Breast epithelium (tissue), 4 donors: ENCODE measurements around the gene MAPRE2. TPM values are rescaled to one million over a fixed set of nuclear protein-coding genes. Genes with fewer than 3 reads are reported as not detected.

Source experiments
- DNase-seq, 2 donors: peaks; one replicate each; pipeline ENCODE4 v3.0.0-alpha.2; 2019; ENCODE audit warnings: low spot score in 2 of 2
- H3K27ac ChIP-seq, 2 donors: fragments of 200-600 bp; sonication (generic) in 1 of 2; one replicate each; pipeline ENCODE4 v1.5.1; 2016 to 2019; ENCODE audit warnings: mild to moderate bottlenecking in 1 of 2
- H3K27me3 ChIP-seq, 2 donors: fragments of 200-600 bp; sonication (generic) in 1 of 2; one replicate each; pipeline versions ENCODE4 v1.5.1 to v1.6.0; 2017 to 2019; ENCODE audit warnings: control low read depth in 1 of 2, mild to moderate bottlenecking in 1 of 2
- H3K36me3 ChIP-seq: fragments of 200-600 bp; one replicate; pipeline ENCODE4 v1.5.1; 2019
- H3K4me1 ChIP-seq, 2 donors: fragments of 200-600 bp; sonication (generic); one replicate each; pipeline ENCODE4 v1.5.1; 2016 to 2019; ENCODE audit warnings: control low read depth in 1 of 2
- H3K4me3 ChIP-seq, 3 donors: fragments of 200-600 bp; sonication (generic); 1 replicate in 2 of 3; 2 replicates in 1 of 3; pipeline ENCODE4 v1.5.1; 2016 to 2019; ENCODE audit warnings: mild to moderate bottlenecking in 3 of 3, moderate library complexity in 2 of 3
- H3K9me3 ChIP-seq, 2 donors: fragments of 200-600 bp; sonication (generic) in 1 of 2; one replicate each; pipeline ENCODE4 v1.5.1; 2016 to 2019; ENCODE audit warnings: control low read depth in 1 of 2
- POLR2A ChIP-seq: fragments of 450-650 bp; IDR thresholded peaks from one replicate; pipeline ENCODE4 v1.6.1; 2016; ENCODE audit warnings: antibody characterized with exemption, mild to moderate bottlenecking, moderate library complexity
- POLR2AphosphoS5 ChIP-seq, 3 donors: sonication (generic); formaldehyde crosslinking; IDR thresholded peaks; one replicate each; pipeline ENCODE4 v1.6.1; 2017; ENCODE audit warnings: antibody characterized with exemption in 3 of 3
- intact Hi-C: fragments of 100-400 bp; cut with DNase I; formaldehyde crosslinking; loops from one replicate; pipeline ENCODE4 v1.15.1; 2023; ENCODE audit warnings: low total_unique reads
- total RNA-seq, 3 donors: library from RNA; depleted of rRNA; stranded (reverse); fragments of >200 nt; gene quantifications; one replicate each; pipeline ENCODE4 v1.1.0, GENCODE V29; 2016
- TF ChIP-seq, protein P1 (sequence below), 3 donors: fragments of 450-650 bp; IDR thresholded peaks; one replicate each; pipeline ENCODE4 v1.5.1; 2016 to 2017; ENCODE audit warnings: antibody characterized with exemption in 3 of 3, mild to moderate bottlenecking in 3 of 3, moderate library complexity in 3 of 3

MAPRE2 gene
- total RNA-seq, 3 donors from 2014 or later, result 17.0 to 38.8 (median 21.3) TPM

DNA sequence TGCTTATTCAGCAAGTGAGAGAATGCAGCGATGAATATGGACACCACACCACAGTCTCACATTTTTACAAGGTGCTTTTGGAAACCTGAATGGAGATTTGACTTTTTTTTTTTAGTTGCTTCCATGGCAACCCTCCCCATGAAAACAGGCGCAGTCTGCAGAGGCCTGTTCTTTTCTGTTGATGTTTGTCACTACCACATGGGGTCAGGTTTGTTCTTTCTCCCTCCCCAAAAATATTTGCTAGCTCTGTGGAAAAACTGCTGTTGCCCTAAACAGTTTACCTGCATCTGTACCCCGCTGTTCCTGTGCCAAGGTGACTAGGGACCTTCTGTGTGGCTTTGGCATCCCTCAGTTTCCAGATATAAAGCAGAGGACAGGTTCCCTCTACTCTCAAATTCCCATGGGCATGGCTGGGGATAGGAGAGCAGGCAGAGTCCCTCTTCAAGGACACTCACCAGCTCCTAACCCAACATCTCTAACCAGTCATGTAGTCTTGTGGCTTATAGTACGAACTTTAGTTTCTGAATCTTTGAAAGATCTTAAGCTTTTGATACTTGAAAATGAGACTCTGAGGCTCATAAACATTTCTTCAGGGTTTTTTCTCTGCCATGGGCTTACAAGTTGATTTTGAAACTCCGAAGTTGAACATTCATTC lies 14.7 kb upstream of the MAPRE2 start:
- Histone ChIP-seq H3K27me3 (no peaks in the 10 kb centered on the region), H3K4me3 (no peak overlapping the region), H3K27ac (peak overlapping the region in 1 of 2 donors; percentile 10)

DNA sequence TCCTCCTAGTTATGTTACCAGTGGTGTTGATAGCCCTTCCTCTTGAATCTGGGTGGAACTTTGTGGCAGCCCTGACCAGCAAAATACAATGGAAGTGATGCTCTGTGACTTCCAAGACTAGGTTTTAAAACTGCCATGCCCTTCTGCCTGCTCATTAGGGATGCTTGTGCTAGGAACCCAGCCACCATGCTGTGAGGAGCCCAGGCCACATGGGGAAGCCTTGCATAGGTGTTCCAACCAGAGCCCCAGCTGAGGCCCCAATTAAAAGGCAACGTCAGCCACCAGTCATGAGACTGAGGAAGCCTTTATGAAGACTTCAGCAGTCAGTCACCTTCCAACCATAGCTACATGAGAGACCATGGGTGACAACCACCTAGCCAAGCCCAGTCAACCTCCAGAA lies 14.0 kb upstream of the MAPRE2 start:
- H3K27me3 ChIP-seq, result no peaks in the 10 kb centered on the region
- H3K36me3 ChIP-seq, result no peaks in the 10 kb centered on the region
- DNase-seq, result no peak
- intact Hi-C loops, result no loop called here
- no peak overlapping the region for H3K27ac ChIP-seq
- no peaks in the 10 kb centered on the region for H3K9me3 ChIP-seq
- no peak for TF ChIP-seq POLR2A
- TF ChIP-seq POLR2AphosphoS5 (IDR thresholded peaks at IDR 0.05), result no peak
- TF ChIP-seq, protein P1, sequence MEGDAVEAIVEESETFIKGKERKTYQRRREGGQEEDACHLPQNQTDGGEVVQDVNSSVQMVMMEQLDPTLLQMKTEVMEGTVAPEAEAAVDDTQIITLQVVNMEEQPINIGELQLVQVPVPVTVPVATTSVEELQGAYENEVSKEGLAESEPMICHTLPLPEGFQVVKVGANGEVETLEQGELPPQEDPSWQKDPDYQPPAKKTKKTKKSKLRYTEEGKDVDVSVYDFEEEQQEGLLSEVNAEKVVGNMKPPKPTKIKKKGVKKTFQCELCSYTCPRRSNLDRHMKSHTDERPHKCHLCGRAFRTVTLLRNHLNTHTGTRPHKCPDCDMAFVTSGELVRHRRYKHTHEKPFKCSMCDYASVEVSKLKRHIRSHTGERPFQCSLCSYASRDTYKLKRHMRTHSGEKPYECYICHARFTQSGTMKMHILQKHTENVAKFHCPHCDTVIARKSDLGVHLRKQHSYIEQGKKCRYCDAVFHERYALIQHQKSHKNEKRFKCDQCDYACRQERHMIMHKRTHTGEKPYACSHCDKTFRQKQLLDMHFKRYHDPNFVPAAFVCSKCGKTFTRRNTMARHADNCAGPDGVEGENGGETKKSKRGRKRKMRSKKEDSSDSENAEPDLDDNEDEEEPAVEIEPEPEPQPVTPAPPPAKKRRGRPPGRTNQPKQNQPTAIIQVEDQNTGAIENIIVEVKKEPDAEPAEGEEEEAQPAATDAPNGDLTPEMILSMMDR (IDR thresholded peaks at IDR 0.05), result no peak
- H3K4me1 ChIP-seq, result no peaks in the 10 kb centered on the region
- no peak overlapping the region for H3K4me3 ChIP-seq

More for the DNA sequence above, 14.7 kb upstream of the MAPRE2 start:
- intact Hi-C loops, result no loop called here
- Histone ChIP-seq H3K4me1 (no peaks in the 10 kb centered on the region), H3K9me3 (no peaks in the 10 kb centered on the region), H3K36me3 (no peaks in the 10 kb centered on the region)
- no peak for DNase-seq
- TF ChIP-seq, protein P1 (IDR thresholded peaks at IDR 0.05), result no peak
- no peak for TF ChIP-seq POLR2AphosphoS5 (IDR thresholded peaks at IDR 0.05)
- TF ChIP-seq POLR2A, result no peak

DNA sequence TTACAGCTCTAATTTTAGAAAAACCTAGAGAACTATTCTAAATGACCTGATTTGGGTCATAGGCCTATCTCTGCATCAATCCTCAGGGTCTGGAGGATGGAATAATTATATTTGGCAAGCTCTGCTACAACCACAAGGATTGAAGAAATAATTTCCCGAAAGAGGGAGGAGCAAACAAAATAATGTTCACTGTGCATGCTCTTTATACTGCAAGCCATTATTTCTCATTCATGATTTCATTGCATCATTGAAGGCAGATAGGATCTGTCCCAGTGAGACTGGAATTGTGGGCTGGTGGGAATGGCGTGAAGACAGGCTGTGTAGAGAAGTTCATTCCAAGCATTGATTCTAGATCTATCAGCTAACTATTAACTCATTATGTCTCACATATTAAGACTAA lies 12.7 kb upstream of the MAPRE2 start:
- intact Hi-C loops, result no loop called here
- no peaks in the 10 kb centered on the region for H3K4me1 ChIP-seq
- DNase-seq, result no peak
- no peaks in the 10 kb centered on the region for H3K27me3 ChIP-seq
- no peaks in the 10 kb centered on the region for H3K9me3 ChIP-seq
- H3K36me3 ChIP-seq, result no peaks in the 10 kb centered on the region
- TF ChIP-seq POLR2A (no peak), POLR2AphosphoS5 (IDR thresholded peaks at IDR 0.05) (no peak)
- TF ChIP-seq, protein P1 (IDR thresholded peaks at IDR 0.05), result no peak
- no peak overlapping the region for H3K4me3 ChIP-seq
- no peak overlapping the region for H3K27ac ChIP-seq

DNA sequence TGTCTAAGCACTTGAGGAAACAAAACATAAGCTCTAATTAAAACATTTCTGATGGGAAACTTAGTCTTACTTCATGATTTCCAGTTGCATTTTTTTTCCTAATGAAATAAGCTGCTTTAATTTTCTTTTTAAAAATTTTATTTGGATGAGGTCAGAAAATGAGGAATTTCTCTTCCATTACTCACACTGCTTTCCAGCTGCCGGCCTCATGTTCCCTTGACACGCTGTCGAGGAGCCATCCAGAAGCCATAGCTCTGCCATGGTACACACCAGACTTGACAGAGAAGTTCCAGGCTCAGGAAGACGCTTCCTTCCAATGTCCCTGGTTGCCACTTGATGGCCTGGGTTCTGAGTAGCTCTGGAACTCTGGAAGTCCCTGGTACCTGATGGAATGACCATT lies 12.1 kb upstream of the MAPRE2 start:
- TF ChIP-seq POLR2A (no peak), POLR2AphosphoS5 (IDR thresholded peaks at IDR 0.05) (no peak)
- TF ChIP-seq, protein P1 (IDR thresholded peaks at IDR 0.05), result no peak
- no peaks in the 10 kb centered on the region for H3K27me3 ChIP-seq
- intact Hi-C loops, result no loop called here
- H3K4me3 ChIP-seq, result no peak overlapping the region
- no peak overlapping the region for H3K27ac ChIP-seq
- DNase-seq, result no peak
- no peaks in the 10 kb centered on the region for H3K36me3 ChIP-seq
- no peaks in the 10 kb centered on the region for H3K9me3 ChIP-seq
- H3K4me1 ChIP-seq, result no peaks in the 10 kb centered on the region

DNA sequence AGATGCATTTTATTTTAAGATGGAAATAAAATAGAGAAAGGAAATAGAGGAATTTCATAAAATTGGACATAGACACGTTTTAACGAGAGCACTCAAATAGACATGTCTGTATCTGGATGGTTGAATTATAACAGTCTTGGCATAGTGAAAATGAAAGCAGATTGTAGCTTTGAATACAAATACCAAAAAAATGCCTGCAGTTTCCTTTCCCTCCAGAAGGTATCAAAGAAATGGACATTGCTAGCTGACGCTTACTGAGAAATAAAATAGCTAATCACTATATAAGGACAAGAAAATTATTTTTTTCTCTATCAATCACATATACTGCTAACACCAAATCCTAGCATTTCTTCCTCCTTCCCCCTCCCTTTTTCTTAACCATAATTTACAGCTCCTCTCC lies 11.4 kb upstream of the MAPRE2 start:
- H3K36me3 ChIP-seq, result no peaks in the 10 kb centered on the region
- peak overlapping the region; percentile 24 to 32 (median 27) for H3K4me3 ChIP-seq
- TF ChIP-seq, protein P1 (IDR thresholded peaks at IDR 0.05), result no peak
- TF ChIP-seq POLR2A, result no peak
- no peak for TF ChIP-seq POLR2AphosphoS5 (IDR thresholded peaks at IDR 0.05)
- no peak for DNase-seq
- no peaks in the 10 kb centered on the region for H3K4me1 ChIP-seq
- no peaks in the 10 kb centered on the region for H3K27me3 ChIP-seq
- no peaks in the 10 kb centered on the region for H3K9me3 ChIP-seq
- H3K27ac ChIP-seq, result peak overlapping the region in 1 of 2 donors; percentile 11
- intact Hi-C loops, result no loop called here
